Ishikawa (cell line): ENCODE measurements around the gene NHS.

ENCODE experiments used
- CEBPB ChIP-seq: IDR thresholded peaks from 2 replicates; pipeline ENCODE4 v1.6.1; 2012
- CREB1 ChIP-seq: IDR thresholded peaks from 2 replicates; pipeline ENCODE4 v1.6.1; 2012; ENCODE audit warnings: low read depth
- EGR1 ChIP-seq: IDR thresholded peaks from 2 replicates; pipeline ENCODE4 v1.6.1; 2012
- EP300 ChIP-seq: IDR thresholded peaks from 2 replicates; pipeline ENCODE4 v1.6.1; 2012; ENCODE audit warnings: borderline replicate concordance
- FOXM1 ChIP-seq: IDR thresholded peaks from 2 replicates; pipeline ENCODE4 v1.6.1; 2012; ENCODE audit warnings: low read depth, borderline replicate concordance
- MAX ChIP-seq: IDR thresholded peaks from 2 replicates; pipeline ENCODE4 v1.6.1; 2012
- NFIC ChIP-seq: IDR thresholded peaks from 2 replicates; pipeline ENCODE4 v1.6.1; 2012
- RAD21 ChIP-seq: IDR thresholded peaks from 2 replicates; pipeline ENCODE4 v1.6.1; 2012; ENCODE audit warnings: low read depth
- TAF1 ChIP-seq: IDR thresholded peaks from 2 replicates; pipeline ENCODE4 v1.6.1; 2012; ENCODE audit warnings: low read depth, mild to moderate bottlenecking
- TCF12 ChIP-seq: IDR thresholded peaks from 2 replicates; pipeline ENCODE4 v1.6.1; 2012; ENCODE audit warnings: low read depth
- TEAD4 ChIP-seq: IDR thresholded peaks from 2 replicates; pipeline ENCODE4 v1.6.1; 2012
- USF1 ChIP-seq: IDR thresholded peaks from 2 replicates; pipeline ENCODE4 v1.6.1; 2012
- YY1 ChIP-seq: IDR thresholded peaks from 2 replicates; pipeline ENCODE4 v1.6.1; 2012; ENCODE audit warnings: low read depth
- ZBTB7A ChIP-seq: IDR thresholded peaks from 2 replicates; pipeline ENCODE4 v1.6.1; 2012; ENCODE audit warnings: low read depth
- TF ChIP-seq, protein P1 (sequence below): IDR thresholded peaks from 2 replicates; pipeline ENCODE4 v1.6.1; 2012; ENCODE audit warnings: low read depth, mild to moderate bottlenecking

Gene NHS

DNA sequence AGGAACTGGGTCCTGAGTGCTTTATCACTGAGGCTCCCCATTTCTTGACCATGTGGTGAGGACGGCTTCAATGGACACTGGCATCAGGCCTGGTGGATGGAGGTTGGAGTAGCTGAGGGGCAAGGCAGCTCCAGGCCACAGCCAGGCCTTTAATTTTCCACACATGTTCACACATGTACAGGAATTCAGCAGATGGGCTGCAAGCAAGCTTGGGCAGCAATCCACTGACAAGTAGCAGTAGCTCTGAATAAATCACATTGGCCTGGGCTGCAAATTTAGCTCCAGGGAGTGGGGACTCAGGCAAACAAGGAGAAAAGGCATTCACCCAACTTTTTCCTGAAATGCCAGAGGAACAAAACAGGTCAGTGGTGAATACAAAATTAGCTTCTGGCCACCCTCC, 254.5 kb downstream of the NHS start:
- TF ChIP-seq TEAD4 (no peak), MAX (no peak)

DNA sequence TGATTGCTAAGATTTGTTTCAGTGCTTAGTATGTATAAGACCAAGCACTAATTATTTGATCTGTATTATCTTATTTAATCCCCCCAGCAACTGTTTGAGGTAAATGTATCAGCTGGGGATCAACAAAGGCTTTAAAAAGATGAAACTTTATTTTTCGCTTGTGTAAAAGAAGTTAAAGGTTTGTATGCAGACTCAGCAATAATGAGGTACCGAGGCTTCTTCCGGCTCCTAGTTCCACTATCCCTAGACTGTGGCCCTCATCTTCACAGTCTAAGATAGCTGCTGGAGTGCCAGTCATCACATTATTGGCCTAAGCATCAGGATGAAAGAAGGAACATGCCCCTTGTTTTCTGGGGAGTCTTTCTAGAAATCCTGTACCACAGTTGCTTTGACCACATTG, 256.6 kb downstream of the NHS start:
- no peak for TF ChIP-seq RAD21
- no peak for TF ChIP-seq YY1
- no peak for TF ChIP-seq TAF1
- no peak for TF ChIP-seq EP300
- no peak for TF ChIP-seq FOXM1
- TF ChIP-seq MAX = no peak
- no peak for TF ChIP-seq ZBTB7A
- TF ChIP-seq TEAD4 = no peak
- no peak for TF ChIP-seq USF1
- TF ChIP-seq, protein P1, sequence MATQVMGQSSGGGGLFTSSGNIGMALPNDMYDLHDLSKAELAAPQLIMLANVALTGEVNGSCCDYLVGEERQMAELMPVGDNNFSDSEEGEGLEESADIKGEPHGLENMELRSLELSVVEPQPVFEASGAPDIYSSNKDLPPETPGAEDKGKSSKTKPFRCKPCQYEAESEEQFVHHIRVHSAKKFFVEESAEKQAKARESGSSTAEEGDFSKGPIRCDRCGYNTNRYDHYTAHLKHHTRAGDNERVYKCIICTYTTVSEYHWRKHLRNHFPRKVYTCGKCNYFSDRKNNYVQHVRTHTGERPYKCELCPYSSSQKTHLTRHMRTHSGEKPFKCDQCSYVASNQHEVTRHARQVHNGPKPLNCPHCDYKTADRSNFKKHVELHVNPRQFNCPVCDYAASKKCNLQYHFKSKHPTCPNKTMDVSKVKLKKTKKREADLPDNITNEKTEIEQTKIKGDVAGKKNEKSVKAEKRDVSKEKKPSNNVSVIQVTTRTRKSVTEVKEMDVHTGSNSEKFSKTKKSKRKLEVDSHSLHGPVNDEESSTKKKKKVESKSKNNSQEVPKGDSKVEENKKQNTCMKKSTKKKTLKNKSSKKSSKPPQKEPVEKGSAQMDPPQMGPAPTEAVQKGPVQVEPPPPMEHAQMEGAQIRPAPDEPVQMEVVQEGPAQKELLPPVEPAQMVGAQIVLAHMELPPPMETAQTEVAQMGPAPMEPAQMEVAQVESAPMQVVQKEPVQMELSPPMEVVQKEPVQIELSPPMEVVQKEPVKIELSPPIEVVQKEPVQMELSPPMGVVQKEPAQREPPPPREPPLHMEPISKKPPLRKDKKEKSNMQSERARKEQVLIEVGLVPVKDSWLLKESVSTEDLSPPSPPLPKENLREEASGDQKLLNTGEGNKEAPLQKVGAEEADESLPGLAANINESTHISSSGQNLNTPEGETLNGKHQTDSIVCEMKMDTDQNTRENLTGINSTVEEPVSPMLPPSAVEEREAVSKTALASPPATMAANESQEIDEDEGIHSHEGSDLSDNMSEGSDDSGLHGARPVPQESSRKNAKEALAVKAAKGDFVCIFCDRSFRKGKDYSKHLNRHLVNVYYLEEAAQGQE = no peak
- TF ChIP-seq CREB1 = no peak
- no peak for TF ChIP-seq NFIC

DNA sequence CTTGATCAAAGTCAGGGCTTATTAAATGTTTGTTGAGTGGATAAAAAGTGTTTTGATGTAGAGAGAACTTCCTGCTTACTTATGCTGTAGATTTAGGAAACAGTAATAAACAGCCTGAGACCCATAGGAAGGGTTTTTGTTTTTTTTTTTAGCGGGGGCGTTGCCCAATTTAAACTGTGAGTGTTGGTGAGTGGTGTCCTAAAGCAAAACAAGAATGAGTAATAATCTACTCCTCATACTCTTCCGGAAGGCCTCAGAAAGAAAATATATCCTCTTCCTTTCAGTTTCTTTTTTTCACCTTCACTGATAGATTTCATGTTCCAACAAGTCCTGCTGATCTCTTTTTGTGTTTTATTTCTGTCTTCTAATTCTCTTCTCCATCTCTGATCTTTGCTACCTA, 257.9 kb downstream of the NHS start:
- TF ChIP-seq CREB1 (no peak), FOXM1 (no peak), YY1 (no peak), CEBPB (no peak), NFIC (no peak), EP300 (no peak), ZBTB7A (no peak), USF1 (no peak), EGR1 (no peak), TEAD4 (no peak), RAD21 (no peak), TAF1 (no peak), TCF12 (no peak), MAX (no peak)
- TF ChIP-seq, protein P1 = no peak

DNA sequence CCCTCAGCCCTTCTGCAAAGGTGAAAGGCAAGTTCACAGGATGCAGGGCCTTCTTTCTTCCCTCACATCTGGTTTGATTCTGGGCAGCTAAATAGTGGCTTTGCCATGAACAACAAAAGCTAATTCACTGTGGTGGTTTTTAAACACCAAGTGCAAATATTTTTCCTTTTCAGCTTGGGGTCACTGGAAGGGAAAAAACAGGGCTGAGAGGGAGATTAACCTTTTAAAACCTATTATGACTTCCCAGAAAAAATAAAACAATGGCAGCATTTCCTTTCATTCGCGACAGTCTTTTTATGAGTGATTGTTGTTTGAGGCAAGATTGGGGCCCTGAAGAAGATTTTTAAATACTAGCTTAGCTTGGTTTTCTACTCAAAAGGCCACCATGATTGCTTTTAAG, 258.5 kb downstream of the NHS start:
- TF ChIP-seq CEBPB = no peak

GRCh38 chrX:17634542-17635207, 259.7 kb downstream of the NHS start:
- TF ChIP-seq NFIC (no peak), FOXM1 (no peak), ZBTB7A (no peak), MAX (no peak), RAD21 (no peak), YY1 (no peak), USF1 (no peak), CREB1 (no peak)

DNA sequence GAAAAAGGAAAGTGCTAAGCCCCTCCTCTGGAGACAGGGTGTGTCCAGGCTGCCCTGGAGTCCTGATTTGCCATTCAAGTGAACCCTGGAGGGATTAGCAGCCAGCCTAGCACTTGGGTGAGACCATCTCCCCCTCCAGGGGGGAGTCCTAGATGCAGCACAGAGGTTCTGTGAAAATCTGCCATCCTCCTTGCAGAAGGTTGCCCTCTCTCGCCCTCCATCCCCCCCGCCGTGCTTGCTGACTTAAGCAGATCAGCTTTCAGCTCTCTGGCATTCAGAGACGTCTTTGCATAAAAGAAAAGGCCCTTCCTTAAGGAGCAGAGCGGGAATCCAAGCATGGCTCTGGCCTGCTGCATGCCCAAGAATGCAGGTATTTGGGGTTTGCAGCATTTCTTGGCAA, 260.2 kb downstream of the NHS start:
- TF ChIP-seq FOXM1 = no peak
- TF ChIP-seq EP300 = no peak
- TF ChIP-seq, protein P1 = no peak
- TF ChIP-seq ZBTB7A = no peak
- TF ChIP-seq USF1 = no peak
- peak; percentile 61; the same call in 1 of the 2 replicates for TF ChIP-seq MAX
- no peak for TF ChIP-seq EGR1
- TF ChIP-seq NFIC = no peak; the same call in 1 of the 2 replicates
- no peak for TF ChIP-seq TCF12
- no peak for TF ChIP-seq RAD21
- TF ChIP-seq TEAD4 = 0 out of 2 replicates have a peak, but pooled peaks have one; percentile 14
